SKM-1 treated with dmso at 0.1 percent for 144 hours (cell line): ENCODE results near the gene TES.
"Not testable (repeated sequence)": the region's sequence is repeated elsewhere in the genome, so short reads cannot be mapped to it uniquely, and the experiment has no call there.

Source experiments
- DNase-seq: peaks from one replicate; lab custom pipeline; 2025; ENCODE audit not compliant: unreplicated experiment; lab: John Stamatoyannopoulos, UW

TES gene, protein sequence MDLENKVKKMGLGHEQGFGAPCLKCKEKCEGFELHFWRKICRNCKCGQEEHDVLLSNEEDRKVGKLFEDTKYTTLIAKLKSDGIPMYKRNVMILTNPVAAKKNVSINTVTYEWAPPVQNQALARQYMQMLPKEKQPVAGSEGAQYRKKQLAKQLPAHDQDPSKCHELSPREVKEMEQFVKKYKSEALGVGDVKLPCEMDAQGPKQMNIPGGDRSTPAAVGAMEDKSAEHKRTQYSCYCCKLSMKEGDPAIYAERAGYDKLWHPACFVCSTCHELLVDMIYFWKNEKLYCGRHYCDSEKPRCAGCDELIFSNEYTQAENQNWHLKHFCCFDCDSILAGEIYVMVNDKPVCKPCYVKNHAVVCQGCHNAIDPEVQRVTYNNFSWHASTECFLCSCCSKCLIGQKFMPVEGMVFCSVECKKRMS

GRCh38 chr7:116210345-116211005, at the start of gene TES:
Gene TES (plus strand): TSS chr7:116210539. CDS start chr7:116210708, 169 bp downstream.
- DNase-seq, result peak; percentile 30

DNA sequence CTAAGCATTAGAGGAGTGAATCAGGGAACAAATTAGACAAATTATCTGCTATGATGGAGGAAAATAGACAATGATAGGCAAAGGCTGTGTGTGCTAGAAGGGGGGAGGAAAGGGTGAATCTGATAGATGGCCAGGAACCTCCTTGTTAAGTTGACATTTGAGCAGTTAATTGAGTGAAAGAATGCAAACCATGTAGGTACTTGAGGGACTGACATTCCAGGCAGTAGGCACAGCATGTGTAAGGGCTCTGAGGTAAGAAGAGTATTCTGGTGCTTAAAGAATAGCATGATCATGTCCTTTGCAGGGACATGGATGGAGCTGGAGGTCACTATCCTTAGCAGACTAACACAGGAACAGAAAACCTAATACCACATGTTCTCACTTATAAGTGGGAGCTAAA, 48.6 kb upstream of the TES start:
- DNase-seq, result no peak

DNA sequence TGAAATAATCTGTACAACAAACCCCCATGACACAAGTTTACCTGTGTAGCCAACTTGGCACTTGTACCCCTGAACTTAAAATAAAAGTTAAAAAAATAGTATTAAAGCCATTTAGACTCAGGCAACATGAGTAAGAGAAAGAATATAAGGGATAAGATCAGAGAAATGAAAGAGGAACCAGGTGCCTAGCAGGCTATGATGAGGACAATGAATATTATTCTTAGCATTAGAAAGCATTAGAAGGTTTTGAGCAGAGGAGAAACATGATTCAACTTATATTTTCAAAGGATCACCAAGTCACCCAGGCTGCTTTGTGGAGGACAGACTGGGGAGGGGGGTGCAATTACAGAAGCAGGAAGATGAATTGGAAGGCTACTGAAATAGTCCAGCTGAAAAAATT, 48.1 kb upstream of the TES start:
- no peak for DNase-seq

DNA sequence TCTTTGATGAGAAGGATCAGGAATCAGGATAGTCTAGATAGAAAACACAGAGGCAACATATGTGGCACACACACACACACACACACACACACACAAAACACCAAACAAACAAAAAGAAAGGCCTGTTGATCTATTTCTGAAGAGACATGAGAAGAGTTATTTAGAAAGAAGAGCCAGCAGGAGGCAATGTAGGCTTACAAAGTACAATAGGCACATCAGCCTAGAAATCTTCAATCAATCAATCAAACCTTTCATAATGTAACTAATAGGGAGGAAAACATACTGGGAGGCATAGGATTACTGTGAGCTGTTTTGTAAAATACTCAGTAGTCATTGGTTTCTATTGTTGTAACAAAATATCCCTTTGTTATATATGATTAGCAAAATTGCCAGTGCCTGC, 47.3 kb upstream of the TES start:
- no peak for DNase-seq

GRCh38 chr7:116164552-116165306, 45.6 kb upstream of the TES start:
- no peak for DNase-seq

GRCh38 chr7:116165717-116166116, 44.6 kb upstream of the TES start:
- peak; percentile 33 for DNase-seq

DNA sequence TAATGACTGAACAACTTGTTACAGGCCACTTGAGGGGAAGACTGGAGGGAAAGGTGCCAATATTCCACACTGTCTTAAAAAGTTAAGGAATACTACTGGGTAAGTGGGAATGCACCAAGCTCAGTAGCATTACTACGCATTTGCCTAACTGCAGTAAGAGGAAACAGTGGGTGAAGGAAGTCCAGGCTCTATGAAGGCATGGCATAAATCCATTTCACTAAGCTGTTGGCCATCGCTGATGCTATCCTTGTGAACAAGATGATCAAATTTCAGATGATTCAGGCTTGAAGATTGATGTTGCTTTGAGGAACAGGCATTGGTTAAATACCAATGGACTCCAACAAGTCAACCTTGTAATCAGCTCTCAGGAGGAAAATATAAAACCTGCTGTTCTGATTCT, 44.2 kb upstream of the TES start:
- no peak for DNase-seq

DNA sequence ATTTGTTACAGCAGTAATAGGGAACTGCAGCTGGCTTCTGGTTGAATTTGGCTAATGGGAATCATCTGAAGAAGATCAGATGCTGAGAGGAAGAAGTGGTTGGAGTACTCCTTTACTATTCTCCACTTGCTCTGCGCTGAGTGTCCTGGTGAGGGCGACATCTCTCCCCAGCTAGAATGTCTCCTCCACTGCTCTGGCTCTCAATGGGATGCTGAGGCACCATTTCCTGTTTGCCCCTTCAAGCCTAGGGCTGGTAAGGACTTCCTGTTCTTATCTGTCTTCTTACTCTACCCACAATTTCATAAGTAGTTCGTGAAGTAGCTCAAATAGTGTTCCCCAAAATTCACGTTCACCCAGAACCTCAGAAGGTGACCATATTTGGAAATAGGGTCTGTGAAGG, 43.2 kb upstream of the TES start:
- peak; percentile 43 for DNase-seq

DNA sequence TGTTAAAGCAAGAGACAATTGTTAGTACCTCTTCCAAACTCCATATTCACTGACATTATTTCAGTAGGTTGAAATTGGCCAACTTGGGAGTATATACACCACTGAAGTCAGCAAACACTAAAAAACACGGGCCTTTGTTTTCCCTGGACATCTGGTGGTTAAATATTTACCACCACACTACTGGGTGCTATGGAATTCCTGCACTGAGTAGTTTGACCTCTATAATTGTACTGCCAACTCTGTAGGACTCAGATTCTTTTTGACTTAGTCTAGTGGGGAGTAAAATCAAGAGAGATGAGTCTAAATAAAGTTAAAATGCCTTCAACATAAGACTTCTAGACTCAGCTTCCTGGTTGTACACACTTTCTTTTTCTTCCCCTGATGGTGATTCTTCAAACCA, 41.3 kb upstream of the TES start:
- no peak for DNase-seq

DNA sequence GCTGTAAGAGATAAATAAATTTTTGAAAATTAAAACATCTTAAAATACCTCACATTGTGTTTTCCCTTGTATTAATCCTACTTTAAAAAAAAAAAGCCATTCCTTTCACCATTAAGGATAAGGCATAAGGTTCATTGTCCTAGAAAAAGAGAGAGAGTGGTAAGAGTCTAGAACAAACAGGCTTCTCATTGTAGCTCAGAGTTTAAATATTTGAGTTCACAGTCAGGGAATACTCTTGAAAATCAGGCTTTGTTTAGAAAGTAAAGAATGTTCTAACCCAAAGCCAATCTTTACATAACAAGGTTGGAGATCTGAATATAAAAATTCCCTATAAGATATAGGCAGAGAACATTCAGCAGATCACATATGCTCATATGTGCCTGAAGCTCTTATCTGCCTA, 40.2 kb upstream of the TES start:
- no peak for DNase-seq

GRCh38 chr7:116171094-116171493, 39.2 kb upstream of the TES start:
- no peak for DNase-seq

- no peak for DNase-seq
These were observed 38.0 kb upstream of the TES start for GRCh38 chr7:116172353-116172752.

GRCh38 chr7:116173051-116174028, 37.0 kb upstream of the TES start:
- peak; percentile 55 for DNase-seq

DNA sequence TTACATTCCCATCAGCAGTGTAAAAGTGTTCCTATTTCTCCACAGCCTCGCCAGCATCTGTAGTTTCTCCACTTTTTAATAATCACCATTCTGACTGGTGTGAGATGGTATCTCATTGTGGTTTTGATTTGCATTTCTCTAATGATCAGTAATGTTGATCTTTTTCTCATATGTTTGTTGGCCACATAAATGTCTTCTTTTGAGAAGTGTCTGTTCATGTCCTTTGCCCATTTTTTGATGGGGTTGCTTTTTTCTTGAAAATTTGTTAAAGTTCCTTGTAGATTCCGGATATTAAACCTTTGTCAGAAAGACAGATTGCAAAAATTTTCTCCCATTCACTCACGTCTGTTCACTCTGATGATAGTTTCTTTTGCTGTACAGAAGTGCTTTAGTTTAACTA, 35.2 kb upstream of the TES start:
- not testable (repeated sequence) for DNase-seq

- no peak for DNase-seq
These were observed 34.1 kb upstream of the TES start for GRCh38 chr7:116176226-116176625.

DNA sequence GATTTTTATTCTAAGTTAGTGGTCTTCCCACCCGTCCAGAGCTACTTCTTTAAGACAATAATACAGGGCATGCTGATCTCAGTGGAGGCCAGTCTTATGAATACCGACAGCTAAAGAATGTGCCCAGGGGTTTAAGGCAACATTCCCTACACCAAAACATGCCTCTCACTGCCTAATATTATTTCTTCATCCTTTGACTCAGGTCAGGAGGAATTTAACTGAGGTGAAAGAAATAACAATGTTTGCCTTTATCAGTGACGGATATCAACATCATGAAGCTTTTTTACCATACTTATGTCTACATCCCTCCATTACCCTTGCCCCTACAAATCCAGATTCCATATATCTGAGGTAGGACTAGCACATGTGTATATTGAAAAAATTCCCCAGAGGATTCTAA, 33.3 kb upstream of the TES start:
- DNase-seq, result no peak

GRCh38 chr7:116180302-116180701, 30.0 kb upstream of the TES start:
- peak; percentile 55 for DNase-seq

DNA sequence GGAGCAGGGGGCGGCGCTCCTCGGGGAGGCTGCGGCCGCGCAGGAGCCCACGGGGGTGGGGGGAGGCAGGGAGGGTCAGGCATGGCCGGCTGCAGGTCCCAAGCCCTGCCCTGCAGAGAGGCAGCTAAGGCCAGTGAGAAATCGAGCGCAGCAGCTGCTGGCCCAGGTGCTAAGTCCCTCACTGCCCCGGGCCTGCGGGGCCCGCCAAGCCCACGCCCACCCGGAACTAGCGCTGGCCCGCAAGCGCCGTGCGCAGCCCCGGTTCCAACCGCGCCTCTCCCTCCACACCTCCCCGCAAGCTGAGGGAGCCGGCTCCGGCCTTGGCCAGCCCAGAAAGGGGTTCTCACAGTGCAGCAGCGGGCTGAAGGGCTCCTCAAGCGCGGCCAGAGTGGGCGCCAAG, 28.3 kb upstream of the TES start:
- no peak for DNase-seq

DNA sequence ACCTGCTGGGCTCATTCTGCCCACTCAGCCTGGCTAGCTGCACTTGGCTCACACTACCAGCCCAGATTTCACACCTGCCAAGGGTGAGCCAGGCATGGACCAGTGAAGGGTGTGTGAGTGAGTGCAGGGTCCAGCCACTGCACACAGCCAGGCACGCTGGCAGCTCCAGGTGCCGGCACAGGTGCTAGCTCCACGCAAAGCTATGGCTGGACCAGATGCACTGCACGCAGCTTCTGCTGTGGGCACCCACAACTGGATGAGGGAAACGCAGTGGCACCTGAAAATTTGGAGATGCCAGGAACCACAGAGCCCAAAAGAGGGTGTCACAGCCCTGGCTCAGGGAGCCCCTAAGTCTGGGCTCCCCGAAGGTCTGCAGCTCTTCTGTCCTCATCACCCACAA, 24.9 kb upstream of the TES start:
- no peak for DNase-seq

GRCh38 chr7:116185956-116186355, 24.4 kb upstream of the TES start:
- DNase-seq, result no peak

DNA sequence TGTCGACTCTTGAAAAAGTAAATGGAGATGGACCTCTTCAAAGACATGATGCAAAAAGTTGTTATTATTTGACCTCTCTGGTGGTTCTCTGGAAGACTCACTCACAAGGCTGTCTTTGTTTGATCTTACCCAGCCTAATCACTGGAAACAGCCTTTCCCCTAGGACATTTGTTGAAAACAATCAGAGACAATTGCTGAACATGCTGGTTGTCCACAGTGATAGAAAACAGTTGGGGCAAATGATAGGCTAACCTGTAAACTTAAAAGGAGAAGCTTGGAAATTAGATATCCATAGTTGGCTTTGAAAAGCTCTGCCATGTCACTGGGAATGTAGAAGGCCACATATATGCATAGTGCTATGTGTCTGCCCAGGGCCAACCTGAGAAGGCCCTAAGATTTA, 22.9 kb upstream of the TES start:
- no peak for DNase-seq
